Measurements from ENCODE around the gene ZNF284.
"Not testable (repeated sequence)": the region's sequence is repeated elsewhere in the genome, so short reads cannot be mapped to it uniquely, and the experiment has no call there.

ZNF284 gene

GRCh38 chr19:44111910-44112463 lies 40.0 kb downstream of the ZNF284 start:
- DNase-seq = peak; percentile 21 to 26

GRCh38 chr19:44112802-44113137 lies 40.8 kb downstream of the ZNF284 start:
- DNase-seq = no peak

GRCh38 chr19:44113138-44113783 lies 41.3 kb downstream of the ZNF284 start, which contains the start of gene ZNF225:
ZNF225 (plus strand) TSS chr19:44113399; CDS start chr19:44115828, 2,429 bp downstream.
- peak; percentile 94 to 98 for DNase-seq

- no peak for DNase-seq
Observed at GRCh38 chr19:44113784-44114390, 41.9 kb downstream of the ZNF284 start.

- not testable (repeated sequence) for DNase-seq
Observed at GRCh38 chr19:44121162-44121561, 49.2 kb downstream of the ZNF284 start.

GRCh38 chr19:44131955-44132354 lies 60.0 kb downstream of the ZNF284 start:
- DNase-seq = no peak
